Measurements from ENCODE around the gene IFT88.

- TF ChIP-seq RAD21 (IDR thresholded peaks at IDR 0.05; ENCODE audit: low read depth), result no peak
- TF ChIP-seq YY1 (IDR thresholded peaks at IDR 0.05; ENCODE audit: low read depth), result no peak
- TF ChIP-seq ZBTB7A (IDR thresholded peaks at IDR 0.05; ENCODE audit: low read depth), result no peak
- no peak for TF ChIP-seq CREB1 (IDR thresholded peaks at IDR 0.05; ENCODE audit: low read depth)
- TF ChIP-seq, protein P1, sequence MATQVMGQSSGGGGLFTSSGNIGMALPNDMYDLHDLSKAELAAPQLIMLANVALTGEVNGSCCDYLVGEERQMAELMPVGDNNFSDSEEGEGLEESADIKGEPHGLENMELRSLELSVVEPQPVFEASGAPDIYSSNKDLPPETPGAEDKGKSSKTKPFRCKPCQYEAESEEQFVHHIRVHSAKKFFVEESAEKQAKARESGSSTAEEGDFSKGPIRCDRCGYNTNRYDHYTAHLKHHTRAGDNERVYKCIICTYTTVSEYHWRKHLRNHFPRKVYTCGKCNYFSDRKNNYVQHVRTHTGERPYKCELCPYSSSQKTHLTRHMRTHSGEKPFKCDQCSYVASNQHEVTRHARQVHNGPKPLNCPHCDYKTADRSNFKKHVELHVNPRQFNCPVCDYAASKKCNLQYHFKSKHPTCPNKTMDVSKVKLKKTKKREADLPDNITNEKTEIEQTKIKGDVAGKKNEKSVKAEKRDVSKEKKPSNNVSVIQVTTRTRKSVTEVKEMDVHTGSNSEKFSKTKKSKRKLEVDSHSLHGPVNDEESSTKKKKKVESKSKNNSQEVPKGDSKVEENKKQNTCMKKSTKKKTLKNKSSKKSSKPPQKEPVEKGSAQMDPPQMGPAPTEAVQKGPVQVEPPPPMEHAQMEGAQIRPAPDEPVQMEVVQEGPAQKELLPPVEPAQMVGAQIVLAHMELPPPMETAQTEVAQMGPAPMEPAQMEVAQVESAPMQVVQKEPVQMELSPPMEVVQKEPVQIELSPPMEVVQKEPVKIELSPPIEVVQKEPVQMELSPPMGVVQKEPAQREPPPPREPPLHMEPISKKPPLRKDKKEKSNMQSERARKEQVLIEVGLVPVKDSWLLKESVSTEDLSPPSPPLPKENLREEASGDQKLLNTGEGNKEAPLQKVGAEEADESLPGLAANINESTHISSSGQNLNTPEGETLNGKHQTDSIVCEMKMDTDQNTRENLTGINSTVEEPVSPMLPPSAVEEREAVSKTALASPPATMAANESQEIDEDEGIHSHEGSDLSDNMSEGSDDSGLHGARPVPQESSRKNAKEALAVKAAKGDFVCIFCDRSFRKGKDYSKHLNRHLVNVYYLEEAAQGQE (IDR thresholded peaks at IDR 0.05; ENCODE audit: low read depth), result no peak
- TF ChIP-seq EP300 (IDR thresholded peaks at IDR 0.05; ENCODE audit: borderline replicate concordance), result no peak
- TF ChIP-seq CEBPB (IDR thresholded peaks at IDR 0.05), result no peak
- TF ChIP-seq TCF12 (IDR thresholded peaks at IDR 0.05; ENCODE audit: low read depth), result no peak
- no peak for TF ChIP-seq TAF1 (IDR thresholded peaks at IDR 0.05; ENCODE audit: low read depth)
- TF ChIP-seq NFIC (IDR thresholded peaks at IDR 0.05), result no peak
- no peak for TF ChIP-seq USF1 (IDR thresholded peaks at IDR 0.05)
Measured at GRCh38 chr13:20686167-20686566, 119.2 kb downstream of the IFT88 start.

Measured in Ishikawa (cell line).